Adipose tissue (tissue), 3 donors: ENCODE results near the gene LLGL2. TPM values are rescaled to one million over a fixed set of nuclear protein-coding genes. Genes with fewer than 3 reads are reported as not detected.
"Not testable (repeated sequence)": the region's sequence is repeated elsewhere in the genome, so short reads cannot be mapped to it uniquely, and the experiment has no call there.

Experiments
- H3K27ac ChIP-seq: one replicate; pipeline ENCODE4 v1.5.1; 2013; ENCODE audit warnings: low read depth, low read length
- WGBS, 3 donors: extraction: QIAGEN DNeasy Blood & Tissue Kit; methylation state at CpG; one replicate each; pipeline ENCODE4 v1.1.7; 2013; 5-methylcytosine and 5-hydroxymethylcytosine counted together
- polyA plus RNA-seq, 3 donors: library from polyadenylated mRNA; stranded (reverse); fragments of 200-250 nt; gene quantifications; one replicate each; pipeline ENCODE4 v1.2.3, GENCODE V29; 2013
- donor health status: healthy with polysubstance abuse.
- donor health status: Bipolar disorder and iron deficiency.
- donor health status: healthy.

LLGL2 gene
- polyA plus RNA-seq: 10 to 100 TPM; 11.8 to 93.4 (median 20.3) TPM

DNA sequence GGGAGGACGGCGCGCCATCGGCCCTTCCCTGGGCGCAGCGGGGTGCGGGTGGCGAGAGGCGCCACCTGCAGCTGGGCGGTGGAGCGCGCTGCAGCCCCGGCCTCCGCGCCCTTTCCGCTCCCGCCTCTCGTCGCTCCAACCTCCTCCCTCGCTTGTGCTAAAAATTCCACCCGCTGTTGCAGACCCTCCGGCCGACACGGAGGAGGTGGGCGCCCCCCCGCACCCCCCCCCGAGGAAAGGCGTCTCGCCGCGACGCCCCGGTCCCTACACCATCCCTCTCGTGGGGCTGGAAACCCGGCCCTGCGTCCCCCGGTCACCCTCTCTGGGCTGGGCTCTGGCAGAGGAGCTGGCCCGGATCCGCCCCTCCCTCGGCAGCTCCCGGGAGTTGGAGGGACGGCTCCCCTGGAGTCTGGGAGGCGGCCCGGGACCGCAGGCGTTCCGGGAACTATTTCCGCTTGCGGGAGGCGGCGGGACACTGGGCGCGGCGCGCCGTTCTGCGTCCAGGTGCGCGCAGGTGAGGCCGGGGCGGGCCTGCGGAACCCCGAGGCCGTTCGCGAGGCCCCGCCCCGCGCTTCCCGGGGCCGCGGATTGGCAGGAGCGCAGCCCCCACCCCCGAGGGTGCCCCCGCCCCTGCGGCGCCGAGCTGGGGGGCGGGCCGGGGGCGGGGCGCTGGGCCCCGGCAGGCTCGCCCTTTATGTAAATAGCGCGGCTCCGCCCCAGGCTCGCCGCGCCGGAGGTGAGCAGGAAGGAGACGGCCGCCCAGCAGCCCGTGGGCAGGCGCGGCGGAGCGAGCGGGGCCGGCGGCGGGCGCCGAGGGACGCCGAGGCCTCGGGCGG lies at the start of gene LLGL2:
Gene LLGL2, plus strand, starts transcription at position 728 of the 836 bp plus-strand sequence. CDS start 17,730 bp downstream, outside the sequence.
- 1% methylated on average over 63 to 108 of the region's 108 CpGs for WGBS, 3 donors
- no peak within 1 kb of the TSS for H3K27ac ChIP-seq

DNA sequence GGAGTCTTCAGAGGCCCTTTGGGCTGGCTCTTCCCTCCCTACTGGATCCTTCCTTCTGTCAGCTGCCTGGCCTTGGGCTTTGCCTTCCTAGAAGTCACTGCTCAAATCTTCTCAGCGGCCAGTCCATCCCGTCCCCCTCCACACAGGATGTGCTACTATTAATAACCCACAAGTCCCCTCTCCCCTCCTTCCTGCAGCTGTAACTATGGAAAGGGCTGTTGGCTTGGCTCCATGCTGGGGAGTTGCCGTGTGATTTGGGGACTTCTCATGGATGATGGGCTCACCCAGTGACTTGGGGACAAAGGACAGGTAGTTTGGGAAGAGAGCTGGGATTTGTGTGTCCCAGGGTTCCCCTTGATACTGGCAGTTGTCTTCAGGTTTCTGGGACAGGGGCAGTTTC lies 49.6 kb upstream of the LLGL2 start:
- 35 to 71% (median 36%) methylated on average over 3 of the region's 3 CpGs for WGBS, 3 donors
- H3K27ac ChIP-seq: no peak overlapping the region

- WGBS, 3 donors: 26 to 67% (median 44%) methylated on average over 8 of the region's 8 CpGs
Observed at GRCh38 chr17:75476271-75476671, 49.2 kb upstream of the LLGL2 start.

GRCh38 chr17:75476752-75477489 lies 48.6 kb upstream of the LLGL2 start:
- no peak overlapping the region for H3K27ac ChIP-seq
- 53 to 71% (median 68%) methylated on average over 11 of the region's 11 CpGs for WGBS, 3 donors

More at GRCh38 chr17:75476271-75476671, 49.2 kb upstream of the LLGL2 start:
- H3K27ac ChIP-seq: no peak overlapping the region

GRCh38 chr17:75477490-75477862 lies 48.0 kb upstream of the LLGL2 start:
- not testable (repeated sequence) for H3K27ac ChIP-seq
- 76 to 86% (median 82%) methylated on average over 11 of the region's 11 CpGs for WGBS, 3 donors

- no peak overlapping the region for H3K27ac ChIP-seq
- 66 to 85% (median 71%) methylated on average over 7 of the region's 7 CpGs for WGBS, 3 donors
Observed at GRCh38 chr17:75478508-75478907, 47.0 kb upstream of the LLGL2 start.

DNA sequence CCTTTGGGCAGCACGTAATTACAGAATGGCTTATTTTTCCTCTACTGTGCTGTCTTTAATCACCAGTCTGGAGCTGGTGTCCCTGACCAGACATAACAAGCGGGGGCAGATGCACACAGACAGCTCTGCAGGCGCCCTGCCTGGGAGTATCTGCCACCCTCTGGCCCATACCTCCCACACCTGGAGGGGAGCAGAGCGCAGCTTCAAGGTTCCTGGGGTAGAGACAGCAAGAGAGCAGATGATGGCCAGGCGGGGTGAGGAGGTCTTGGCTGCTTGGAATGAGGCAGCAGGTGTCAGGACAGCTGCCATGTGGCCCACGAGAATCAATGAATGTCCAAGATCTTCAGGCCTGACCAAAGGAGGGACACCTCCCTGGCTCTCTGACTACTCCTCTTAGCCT lies 45.2 kb upstream of the LLGL2 start:
- 95 to 98% (median 96%) methylated on average over 6 of the region's 6 CpGs for WGBS, 3 donors
- no peak overlapping the region for H3K27ac ChIP-seq

DNA sequence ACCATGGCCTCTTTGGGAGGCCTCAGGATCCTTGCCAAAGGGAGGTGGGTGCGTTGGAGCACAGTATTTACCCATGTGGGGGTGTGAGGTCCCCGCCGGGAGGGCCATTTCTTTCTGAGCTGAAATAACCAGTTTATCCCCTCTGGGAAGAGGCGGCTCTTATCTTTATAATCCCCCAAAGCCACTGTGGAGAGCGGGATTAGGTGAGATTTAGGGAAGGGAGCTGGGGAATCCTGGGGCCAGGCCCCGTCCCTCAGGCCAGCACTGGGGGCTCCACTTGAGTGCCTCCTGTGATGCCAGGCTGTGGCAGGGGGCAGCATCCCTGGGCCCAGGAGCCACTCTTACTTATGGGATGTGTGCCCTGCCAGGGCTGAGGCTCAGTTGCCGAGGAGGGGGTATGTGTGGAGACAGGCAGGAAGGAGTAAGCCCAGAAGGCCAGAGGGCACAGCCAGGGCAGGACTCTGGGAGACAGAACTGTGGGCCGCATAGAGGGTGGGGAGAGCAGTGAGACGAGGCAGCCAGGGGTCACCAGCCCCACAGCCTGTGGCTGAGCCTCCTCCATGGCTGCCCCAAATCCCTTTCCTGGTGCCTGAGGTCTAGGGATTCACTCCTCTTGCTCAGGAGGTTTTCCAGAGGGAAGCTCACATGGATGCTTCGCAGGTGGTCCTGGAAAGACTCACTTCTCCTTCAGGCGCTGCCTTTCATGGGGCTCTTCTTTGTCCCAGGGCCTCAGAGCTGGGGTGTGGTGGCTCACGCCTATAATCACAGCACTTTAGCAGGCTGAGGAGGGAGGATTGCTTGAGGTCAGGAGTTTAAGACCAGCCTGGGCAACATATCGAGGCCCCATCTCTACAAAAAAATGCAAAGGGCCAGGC lies 44.1 kb upstream of the LLGL2 start:
- H3K27ac ChIP-seq: no peak overlapping the region
- 82 to 90% (median 83%) methylated on average over 13 of the region's 13 CpGs for WGBS, 3 donors

GRCh38 chr17:75482098-75482942 lies 43.2 kb upstream of the LLGL2 start:
- H3K27ac ChIP-seq: no peak overlapping the region
- WGBS, 3 donors: 82 to 88% (median 86%) methylated on average over 16 of the region's 16 CpGs

DNA sequence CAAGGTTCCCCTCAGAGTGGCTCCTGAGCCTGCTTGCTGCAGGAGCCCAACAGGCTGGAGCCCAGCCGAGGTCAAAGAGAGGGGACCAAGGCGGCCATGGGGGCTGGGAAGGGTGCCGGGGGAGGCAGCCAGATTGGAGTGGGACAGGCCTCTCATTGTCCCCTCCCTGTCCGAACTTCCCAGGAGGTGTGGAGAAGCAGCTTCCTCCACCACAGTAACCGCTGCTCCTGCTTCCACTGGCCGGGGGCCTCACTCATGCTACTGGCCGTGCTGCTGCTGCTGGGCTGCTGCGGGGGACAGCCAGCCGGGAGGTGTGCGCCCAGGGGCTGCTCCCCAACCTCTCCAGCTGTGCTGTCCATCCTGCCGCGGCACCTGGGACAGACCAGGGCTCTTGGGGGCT lies 39.8 kb upstream of the LLGL2 start:
- H3K27ac ChIP-seq: no peak overlapping the region
- 83 to 88% (median 84%) methylated on average over 10 to 12 of the region's 12 CpGs for WGBS, 3 donors

GRCh38 chr17:75486151-75486550 lies 39.3 kb upstream of the LLGL2 start:
- no peak overlapping the region for H3K27ac ChIP-seq
- WGBS, 3 donors: 83 to 86% (median 83%) methylated on average over 14 of the region's 14 CpGs

DNA sequence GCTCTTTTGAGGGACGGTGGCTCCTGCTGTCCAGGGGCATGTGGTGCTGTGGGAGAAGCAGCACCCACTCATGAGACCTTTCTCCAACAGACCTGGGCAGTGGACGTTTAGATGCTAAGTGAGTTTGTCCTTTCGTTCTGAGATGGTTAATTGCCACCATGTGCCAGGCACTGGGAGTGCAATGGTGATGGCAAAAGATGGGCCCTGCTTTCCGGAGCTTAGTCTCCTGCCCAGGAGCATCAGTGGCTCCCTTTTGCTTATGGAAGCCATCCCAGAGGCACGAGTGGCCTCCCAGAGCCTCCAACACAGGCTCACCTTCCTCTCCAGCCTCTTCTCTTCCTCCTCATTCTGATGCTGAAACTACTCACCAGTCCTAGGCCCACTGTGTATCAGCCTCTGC lies 38.5 kb upstream of the LLGL2 start:
- WGBS, 3 donors: 78 to 89% (median 79%) methylated on average over 5 of the region's 5 CpGs
- H3K27ac ChIP-seq: no peak overlapping the region

- no peak overlapping the region for H3K27ac ChIP-seq
- 35 to 79% (median 42%) methylated on average over 11 to 12 of the region's 12 CpGs for WGBS, 3 donors
Observed at GRCh38 chr17:75487351-75488070, 38.0 kb upstream of the LLGL2 start.

- WGBS, 3 donors: 89 to 94% (median 92%) methylated on average over 24 of the region's 24 CpGs
Observed at GRCh38 chr17:75488693-75489510, 36.6 kb upstream of the LLGL2 start.

DNA sequence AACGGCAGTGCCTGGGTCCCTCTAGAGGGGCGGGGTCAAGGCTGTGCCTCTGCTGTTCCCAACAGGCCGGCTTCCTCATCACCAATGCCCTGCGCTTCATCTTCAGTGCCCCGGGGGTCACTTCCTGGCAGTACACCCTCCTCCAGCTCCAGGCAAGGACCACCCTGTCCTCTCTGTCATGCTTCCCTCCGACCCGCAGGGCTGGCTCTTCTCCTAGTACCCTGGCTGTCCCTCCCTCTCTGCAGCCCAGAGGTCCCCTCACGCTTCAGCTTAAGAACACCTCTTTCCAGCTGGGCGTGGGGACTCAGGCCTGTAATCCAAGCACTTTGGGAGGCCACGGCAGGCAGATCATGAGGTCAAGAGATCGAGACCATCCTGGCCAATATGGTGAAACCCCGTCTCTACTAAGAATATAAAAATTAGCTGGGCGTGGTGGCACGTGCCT lies 36.0 kb upstream of the LLGL2 start:
- 76 to 87% (median 81%) methylated on average over 14 of the region's 14 CpGs for WGBS, 3 donors
- no peak overlapping the region for H3K27ac ChIP-seq

More at GRCh38 chr17:75488693-75489510, 36.6 kb upstream of the LLGL2 start:
- no peak overlapping the region for H3K27ac ChIP-seq

DNA sequence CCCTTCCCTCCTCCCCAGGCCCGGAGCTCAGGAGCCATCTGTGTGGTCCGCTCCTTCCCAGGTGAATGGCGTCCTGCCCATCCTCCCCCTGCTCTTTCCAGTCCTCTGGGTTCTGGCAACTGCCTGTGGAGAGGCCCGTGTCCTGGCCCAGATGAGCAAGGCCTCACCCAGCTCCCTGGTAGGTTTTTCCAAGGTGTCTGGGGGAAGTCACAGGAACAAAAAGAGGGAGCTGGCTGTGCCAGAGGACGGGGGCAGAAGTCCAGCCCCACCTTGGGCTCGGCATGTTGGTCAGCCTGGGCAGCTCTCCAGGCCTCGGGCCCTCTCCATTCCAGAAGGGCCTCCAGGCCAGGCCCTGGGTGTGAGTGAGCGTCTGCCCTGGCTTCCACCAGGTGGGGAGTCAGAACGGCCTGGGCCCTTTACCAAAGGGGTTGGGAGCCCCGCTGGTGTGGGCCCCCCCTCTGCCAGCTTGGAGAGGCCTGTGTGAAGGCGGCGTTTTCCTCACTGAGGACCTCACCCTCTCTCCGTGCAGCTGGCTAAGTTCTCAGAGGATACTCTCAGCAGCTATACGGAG lies 35.2 kb upstream of the LLGL2 start:
- H3K27ac ChIP-seq: no peak overlapping the region
- 37 to 60% (median 56%) methylated on average over 14 of the region's 14 CpGs for WGBS, 3 donors
